Esophagus muscularis mucosa (tissue), 3 donors: ENCODE measurements around the gene KRTAP3-3.

Experiments used
- POLR2AphosphoS5 ChIP-seq, 2 donors: sonication (generic); formaldehyde crosslinking; IDR thresholded peaks; one replicate each; pipeline ENCODE4 v1.6.1; 2017; ENCODE audit warnings: antibody characterized with exemption in 2 of 2
- TF ChIP-seq, protein P1 (sequence below), 3 experiments: fragments of 200-600 bp in 2 of 3; fragments of 450-650 bp in 1 of 3; sonication (generic) in 2 of 3; IDR thresholded peaks; one replicate each; pipeline ENCODE4 v1.5.1; 2017 to 2019; ENCODE audit warnings: antibody characterized with exemption in 3 of 3, mild to moderate bottlenecking in 2 of 3, moderate library complexity in 1 of 3

DNA sequence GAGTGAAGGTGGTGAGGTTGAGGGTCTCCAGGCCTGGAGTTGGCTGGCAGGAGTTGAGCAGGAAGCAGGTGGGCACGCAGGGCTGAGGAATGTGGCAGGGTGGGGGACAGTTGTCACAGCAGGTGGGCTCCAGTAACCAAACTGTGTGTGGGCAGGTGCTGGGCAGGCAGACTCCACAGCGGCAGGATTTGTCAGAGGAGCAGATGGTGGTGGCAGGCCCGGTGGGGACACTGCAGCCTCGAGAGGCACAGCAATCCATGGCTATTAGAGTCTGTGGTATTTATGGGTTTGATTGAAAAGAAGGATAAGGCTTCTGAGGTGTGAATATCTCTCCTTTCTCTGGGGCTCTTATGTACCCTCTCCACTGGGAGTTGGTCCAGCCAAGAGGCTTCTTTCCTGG lies at the start of gene KRTAP3-3:
- TF ChIP-seq, protein P1, sequence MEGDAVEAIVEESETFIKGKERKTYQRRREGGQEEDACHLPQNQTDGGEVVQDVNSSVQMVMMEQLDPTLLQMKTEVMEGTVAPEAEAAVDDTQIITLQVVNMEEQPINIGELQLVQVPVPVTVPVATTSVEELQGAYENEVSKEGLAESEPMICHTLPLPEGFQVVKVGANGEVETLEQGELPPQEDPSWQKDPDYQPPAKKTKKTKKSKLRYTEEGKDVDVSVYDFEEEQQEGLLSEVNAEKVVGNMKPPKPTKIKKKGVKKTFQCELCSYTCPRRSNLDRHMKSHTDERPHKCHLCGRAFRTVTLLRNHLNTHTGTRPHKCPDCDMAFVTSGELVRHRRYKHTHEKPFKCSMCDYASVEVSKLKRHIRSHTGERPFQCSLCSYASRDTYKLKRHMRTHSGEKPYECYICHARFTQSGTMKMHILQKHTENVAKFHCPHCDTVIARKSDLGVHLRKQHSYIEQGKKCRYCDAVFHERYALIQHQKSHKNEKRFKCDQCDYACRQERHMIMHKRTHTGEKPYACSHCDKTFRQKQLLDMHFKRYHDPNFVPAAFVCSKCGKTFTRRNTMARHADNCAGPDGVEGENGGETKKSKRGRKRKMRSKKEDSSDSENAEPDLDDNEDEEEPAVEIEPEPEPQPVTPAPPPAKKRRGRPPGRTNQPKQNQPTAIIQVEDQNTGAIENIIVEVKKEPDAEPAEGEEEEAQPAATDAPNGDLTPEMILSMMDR (IDR thresholded peaks at IDR 0.05), result no peak
- no peak for TF ChIP-seq POLR2AphosphoS5 (IDR thresholded peaks at IDR 0.05)
